Stomach (tissue), 4 donors: ENCODE measurements around the gene STAB1.

Experiments
- POLR2A ChIP-seq, 4 donors: fragments of 450-650 bp; IDR thresholded peaks; one replicate each; pipeline ENCODE4 v1.6.1; 2016; ENCODE audit warnings: antibody characterized with exemption in 4 of 4, control low read depth in 2 of 4, mild to moderate bottlenecking in 1 of 4, moderate library complexity in 1 of 4
- POLR2AphosphoS5 ChIP-seq, 3 donors: sonication (generic); formaldehyde crosslinking; IDR thresholded peaks; one replicate each; pipeline ENCODE4 v1.6.1; 2016; ENCODE audit warnings: antibody characterized with exemption in 3 of 3
- TF ChIP-seq, protein P1 (sequence below), 7 experiments: fragments of 450-650 bp in 4 of 7; fragments of 200-600 bp in 3 of 7; sonication (generic) in 3 of 7; IDR thresholded peaks; one replicate each; pipeline ENCODE4 v1.5.1; 2016 to 2019; ENCODE audit warnings: antibody characterized with exemption in 7 of 7, control low read depth in 2 of 7, mild to moderate bottlenecking in 1 of 7

DNA sequence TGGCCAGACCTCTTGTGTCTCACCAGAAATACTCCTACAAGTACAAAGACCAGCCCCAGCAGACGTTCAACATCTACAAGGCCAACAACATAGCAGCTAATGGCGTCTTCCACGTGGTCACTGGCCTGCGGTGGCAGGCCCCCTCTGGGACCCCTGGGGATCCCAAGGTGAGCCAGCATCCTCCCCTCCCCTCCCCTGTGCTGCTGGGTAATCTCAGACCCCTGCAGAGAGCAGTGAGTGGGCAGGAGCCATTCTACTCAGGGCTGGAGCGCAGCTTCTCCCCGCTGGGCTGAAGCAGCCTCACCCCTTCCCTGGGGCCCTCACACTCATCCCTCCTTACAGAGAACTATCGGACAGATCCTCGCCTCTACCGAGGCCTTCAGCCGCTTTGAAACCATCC, 9.8 kb downstream of the STAB1 start:
- TF ChIP-seq POLR2A (IDR thresholded peaks at IDR 0.05) = no peak
- TF ChIP-seq, protein P1, sequence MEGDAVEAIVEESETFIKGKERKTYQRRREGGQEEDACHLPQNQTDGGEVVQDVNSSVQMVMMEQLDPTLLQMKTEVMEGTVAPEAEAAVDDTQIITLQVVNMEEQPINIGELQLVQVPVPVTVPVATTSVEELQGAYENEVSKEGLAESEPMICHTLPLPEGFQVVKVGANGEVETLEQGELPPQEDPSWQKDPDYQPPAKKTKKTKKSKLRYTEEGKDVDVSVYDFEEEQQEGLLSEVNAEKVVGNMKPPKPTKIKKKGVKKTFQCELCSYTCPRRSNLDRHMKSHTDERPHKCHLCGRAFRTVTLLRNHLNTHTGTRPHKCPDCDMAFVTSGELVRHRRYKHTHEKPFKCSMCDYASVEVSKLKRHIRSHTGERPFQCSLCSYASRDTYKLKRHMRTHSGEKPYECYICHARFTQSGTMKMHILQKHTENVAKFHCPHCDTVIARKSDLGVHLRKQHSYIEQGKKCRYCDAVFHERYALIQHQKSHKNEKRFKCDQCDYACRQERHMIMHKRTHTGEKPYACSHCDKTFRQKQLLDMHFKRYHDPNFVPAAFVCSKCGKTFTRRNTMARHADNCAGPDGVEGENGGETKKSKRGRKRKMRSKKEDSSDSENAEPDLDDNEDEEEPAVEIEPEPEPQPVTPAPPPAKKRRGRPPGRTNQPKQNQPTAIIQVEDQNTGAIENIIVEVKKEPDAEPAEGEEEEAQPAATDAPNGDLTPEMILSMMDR (IDR thresholded peaks at IDR 0.05) = no peak
- TF ChIP-seq POLR2AphosphoS5 (IDR thresholded peaks at IDR 0.05) = no peak
